T-helper 1 cell (primary cell): Measurements from ENCODE around the gene SLC38A8.
A peak's percentile ranks its signal among the peaks of the same experiment; 100 is the strongest.

Experiments used
- DNase-seq, 5 donors: peaks; one replicate each; pipeline ENCODE4 v3.0.0-alpha.2; 2012 to 2020

Gene SLC38A8

DNA sequence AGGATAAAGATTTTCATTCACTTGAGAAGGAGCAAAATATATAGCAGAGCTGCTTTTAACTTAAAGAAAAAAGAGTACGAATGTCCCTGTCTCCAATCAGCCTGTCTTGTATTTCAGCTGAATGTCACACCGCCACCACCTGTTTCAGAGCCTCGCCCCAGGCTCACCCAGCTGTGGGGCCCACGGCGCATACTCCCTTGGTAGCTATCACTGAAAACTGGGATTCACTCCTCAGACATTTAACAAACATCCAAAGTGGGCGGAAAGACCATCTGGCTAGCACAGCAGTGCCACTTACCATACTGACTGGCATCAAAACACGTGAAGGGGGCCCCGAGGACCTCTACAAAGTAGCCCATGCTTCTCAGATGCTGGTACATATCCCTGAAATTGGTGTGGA lies 25.4 kb upstream of the SLC38A8 start:
- DNase-seq, result no peak

DNA sequence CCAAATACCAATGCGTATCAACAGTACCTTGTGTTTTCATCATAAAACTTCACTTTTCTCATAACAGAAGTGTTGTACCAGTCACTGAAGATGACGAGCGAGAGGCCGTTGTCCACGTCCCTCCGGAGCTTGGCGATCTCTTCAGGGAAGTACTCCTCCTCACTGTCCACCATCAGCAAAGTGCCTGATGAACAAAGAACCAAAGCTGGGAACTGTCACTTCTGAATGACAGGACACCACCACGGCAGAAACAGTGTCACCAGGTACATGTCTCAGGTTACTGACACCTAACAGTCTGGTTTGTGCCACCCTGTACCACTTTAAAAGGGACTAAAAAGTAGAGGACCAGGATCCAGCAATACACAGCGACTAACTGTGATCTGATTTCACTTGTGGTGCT lies 25.0 kb upstream of the SLC38A8 start:
- no peak for DNase-seq

DNA sequence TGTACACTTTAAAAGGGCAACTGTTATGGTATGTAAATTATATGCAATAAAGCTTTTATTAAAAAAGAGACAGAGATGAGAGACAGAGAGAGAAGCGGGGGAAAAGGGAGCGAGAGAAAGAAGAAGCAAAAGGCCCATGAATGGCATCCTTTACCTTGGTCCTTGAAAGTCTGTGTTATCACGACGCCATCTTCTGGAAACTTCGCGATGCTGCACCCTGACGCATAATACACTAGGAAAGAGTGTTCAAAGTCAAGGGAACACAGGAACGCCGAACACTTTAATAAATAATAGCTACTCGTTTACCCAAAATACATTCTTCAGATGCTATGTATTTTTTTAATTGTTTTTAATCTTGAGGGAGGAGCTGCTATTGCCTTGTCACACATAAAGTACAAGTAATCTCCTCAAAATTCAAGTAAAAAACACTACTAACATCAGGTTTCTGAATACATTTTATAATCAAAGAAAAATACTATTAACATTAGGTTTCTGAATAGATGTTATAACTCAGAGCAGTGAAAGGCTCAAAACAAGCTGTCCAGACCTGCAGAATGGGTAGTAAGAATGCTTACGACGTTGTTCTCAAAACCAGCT lies 23.0 kb upstream of the SLC38A8 start:
- peak in 2 of 5 donors; percentile 10 to 16 for DNase-seq

DNA sequence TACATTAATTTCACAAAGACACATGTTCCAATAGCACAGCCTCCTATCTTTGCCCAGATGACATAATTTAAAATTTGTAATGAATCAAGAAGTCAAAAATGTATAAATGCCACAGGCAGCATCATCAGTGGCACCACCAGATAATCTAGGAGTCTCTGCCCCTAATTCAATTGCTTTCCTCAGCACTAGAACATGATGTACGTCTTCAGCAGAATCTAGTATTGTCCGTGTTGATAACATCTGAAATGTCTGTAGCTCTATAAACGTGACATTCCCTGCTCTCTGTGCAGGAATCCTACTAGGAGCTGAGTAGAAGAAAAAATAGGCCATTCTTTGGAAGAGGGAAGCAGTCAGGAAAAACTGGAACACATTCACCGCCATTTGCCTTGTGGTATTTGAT lies 21.4 kb upstream of the SLC38A8 start:
- DNase-seq, result no peak

DNA sequence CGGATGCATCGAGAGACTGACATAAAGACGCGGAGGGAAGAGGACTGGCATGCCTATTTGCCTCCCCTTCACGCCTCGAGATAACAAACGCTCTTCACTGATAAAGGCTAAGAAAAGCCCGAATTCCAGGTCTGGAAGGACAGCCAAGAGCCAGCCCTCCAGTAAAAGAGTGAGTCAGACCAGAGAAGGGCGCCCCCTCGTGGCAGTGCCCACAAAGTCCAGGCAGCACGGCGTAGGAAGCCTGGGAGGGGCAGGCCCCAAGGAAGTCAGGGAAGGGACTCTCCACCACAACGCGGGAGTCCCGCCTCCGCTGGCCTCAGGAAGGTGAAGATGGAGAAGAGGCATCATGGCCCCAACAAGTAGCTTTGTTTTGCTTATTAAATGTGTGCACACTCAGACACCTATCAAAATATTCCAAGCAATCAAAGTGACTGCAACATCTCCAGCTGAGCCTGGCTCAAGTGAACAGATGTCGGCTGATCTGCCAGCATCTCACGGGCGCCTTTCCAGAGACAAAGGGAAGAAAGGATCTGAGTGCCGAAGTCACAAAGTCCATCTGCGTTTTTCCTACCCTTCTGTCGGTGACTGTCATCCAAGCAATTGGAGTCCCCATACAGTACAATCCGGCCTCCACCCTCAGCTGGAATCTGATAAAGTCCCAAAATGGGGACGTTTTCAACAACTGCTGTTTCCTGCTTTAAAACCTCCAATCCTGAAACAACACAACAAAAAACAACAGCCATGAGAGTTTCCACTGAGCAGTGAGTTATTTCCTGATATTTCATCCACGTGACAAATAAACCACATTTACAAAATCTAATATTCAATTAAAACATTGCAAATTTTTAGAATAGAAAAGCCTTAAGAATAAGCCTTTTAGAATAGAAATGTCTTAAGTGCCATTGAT lies 20.4 kb upstream of the SLC38A8 start:
- DNase-seq, result peak; percentile 29 to 58 (median 43)

DNA sequence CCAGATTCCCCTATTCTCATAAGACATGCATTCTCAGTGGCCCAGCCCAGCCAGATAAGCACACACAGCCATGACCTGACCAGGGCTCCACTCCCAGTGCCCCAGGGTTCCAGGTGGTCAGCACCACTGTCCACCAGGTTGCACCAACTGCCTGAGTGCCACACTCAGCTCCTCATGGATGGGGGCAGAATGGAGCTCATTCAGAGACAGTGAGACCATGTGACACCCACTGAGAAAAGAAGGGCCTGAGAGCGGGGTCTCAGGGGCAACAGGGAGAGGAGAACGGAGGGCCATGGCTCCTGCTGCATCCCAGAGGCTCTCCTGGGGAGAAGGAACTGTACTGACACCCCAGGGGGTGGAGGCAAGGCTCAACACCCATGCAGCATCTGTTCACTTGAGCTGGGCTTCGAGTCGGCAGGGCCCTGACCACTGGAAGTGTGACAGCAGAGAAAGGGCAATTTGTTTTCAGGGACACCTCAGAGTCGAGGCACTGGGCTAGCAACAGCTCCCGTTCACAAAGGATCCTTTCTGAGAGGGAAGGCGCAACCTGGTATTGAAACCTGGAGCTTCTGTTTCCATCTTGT lies 18.7 kb upstream of the SLC38A8 start:
- no peak for DNase-seq

DNA sequence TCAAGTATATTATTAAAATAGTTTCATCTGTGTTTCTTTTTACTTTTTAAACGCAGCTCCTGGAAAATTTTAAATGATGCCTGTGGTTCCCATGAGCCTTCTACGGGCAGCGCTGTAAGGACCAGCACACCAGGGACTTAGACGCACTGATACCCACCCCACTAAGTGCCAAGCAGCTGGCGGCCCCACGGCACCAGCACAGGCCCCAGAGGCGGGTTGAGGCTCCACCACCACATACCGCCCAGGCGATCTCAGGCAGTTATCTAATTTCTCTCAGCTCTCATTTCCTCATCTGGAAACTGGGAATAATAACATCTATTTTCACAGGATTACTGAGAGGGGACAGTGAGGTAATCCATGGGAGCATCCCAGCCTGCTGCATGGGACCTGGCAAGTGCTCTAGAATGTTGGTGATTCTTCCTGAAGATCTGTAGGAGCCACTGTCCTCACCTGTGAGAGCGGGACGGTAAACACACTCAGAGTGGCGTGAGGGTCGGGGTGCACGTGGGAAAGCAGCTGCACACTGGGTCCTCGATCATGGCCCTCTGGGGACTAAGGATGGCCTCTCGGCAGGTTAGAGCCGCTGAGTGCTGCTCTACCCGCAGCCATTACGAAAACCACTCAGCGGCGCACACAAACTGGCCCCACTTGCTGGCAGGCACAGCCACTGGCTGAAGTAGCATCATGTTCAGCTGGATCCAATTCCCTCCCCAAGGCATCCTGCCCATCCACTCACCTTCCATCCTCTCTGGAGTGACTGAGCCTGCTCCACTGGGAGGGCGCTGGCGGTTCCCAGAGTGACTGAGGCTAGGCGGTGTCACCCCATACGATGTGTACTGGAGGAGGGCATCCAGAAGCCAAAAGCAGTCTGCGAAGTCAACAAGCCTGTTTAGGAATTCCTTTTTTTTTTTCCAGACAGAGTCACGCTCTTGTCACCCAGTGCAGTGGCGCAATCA lies 17.6 kb upstream of the SLC38A8 start:
- DNase-seq, result no peak

DNA sequence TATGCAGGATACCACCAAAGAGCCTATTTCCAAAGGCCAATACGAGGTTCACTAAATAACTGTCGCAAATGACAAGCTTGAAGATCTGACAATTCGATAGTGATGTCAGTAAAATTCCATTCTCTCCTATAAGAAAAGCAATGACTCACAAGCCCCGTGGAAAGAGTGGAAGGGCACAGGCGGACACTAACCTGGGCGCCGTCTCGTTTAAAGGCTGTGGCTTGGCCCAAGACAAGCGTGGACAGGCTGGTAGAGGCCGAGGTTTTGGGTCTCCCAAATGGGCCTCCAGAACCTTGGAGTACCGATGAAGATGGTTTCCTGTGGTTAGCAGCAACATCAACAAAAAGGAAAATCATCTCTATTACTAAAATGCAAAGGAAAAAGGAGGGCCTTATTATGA lies 16.5 kb upstream of the SLC38A8 start:
- no peak for DNase-seq

DNA sequence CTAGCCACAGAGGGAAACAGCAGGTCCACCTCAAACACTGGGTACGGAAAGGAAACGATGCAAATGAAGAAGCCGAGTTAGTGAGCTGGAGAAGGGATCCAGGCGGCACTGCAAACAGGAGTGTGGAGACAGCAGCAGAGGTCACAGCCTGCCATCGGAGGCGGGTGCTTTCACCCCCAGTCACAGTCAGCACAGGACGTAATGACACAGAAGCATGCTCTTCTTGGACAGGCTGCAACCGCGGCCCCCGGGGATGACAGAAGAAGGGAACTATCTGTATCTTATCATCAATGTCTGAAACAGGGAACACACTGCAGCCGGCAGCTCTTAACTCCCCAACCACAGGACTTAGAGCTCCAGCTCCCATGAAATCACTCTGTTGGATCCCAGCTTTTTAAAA lies 16.1 kb upstream of the SLC38A8 start:
- DNase-seq, result no peak

DNA sequence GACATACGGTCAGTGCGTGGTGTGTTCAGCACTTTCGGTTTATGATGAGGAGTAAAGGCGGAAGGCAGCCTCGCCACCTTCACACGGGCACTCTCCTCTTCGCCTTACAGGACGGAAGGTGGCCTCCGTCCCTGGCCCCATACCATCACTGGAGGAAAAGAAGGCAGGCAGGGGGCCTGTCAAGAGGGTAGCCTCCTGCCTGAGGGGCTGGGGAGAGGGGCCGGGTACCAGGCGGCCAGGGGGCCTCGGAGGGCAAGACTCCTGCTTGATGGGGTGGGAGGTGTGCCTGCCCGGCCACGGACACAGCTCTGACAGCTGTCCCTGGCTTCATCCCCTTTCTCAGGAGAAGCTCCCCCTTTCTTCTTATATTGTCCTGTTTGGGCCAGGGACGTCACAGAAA lies 15.6 kb upstream of the SLC38A8 start:
- DNase-seq, result no peak

DNA sequence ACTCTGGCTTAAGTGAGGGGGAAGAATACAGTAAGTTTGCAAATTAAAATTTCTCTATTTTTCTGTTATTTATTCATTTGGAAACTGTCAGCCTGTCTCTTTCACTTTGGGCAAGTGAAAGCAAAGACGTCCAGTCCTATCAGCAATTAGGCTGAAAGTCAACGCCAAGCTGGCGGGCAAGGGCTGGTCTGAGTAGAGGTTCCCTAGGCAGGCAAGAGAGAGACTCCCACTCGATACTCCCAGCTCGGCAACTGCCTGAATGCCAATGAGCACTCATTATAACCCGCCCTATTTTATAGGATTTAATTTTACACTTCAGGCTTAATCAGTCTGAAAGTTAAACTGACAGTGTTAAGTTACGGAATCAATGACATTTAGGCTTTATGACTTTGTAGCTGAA lies 14.3 kb upstream of the SLC38A8 start:
- DNase-seq, result no peak

DNA sequence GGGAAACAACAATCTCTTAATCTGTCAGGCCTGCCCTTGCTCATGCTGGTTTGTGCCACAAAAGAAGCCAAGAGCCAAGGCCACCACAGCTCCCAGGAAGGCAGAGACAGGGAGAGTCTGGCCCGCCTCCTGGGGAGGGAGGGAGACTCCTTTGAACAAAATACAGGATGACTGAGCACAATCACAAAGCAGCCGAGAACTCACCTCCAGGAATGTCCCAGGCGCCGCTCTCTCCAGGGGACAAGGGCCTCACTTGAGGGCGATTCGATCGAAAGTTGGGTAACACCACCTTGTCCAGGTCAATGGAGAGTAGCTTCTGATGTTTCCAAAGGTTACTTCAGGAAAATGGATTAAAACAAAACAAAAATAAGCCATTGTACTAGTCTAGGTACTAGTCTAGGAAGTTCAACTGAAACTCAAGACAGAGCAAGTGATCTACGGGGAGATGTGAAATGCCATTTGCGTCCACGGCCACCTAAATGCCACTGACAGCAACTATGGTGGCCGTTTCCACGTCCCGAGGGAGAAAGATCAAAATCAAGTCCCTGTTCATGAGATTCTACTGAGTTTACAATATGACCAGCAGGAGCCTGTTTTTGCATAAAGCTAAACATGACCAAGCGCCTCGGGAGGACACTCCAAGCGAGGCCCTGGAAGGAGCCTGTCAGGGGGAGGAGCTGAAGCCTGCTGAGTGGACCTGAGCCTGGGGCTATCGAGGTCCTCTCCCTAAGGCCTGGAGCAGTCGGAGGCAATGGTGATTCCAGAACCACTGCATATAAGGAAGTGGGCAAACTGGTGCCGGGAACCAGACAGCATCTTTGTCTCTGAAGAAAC lies 13.4 kb upstream of the SLC38A8 start:
- DNase-seq, result no peak

DNA sequence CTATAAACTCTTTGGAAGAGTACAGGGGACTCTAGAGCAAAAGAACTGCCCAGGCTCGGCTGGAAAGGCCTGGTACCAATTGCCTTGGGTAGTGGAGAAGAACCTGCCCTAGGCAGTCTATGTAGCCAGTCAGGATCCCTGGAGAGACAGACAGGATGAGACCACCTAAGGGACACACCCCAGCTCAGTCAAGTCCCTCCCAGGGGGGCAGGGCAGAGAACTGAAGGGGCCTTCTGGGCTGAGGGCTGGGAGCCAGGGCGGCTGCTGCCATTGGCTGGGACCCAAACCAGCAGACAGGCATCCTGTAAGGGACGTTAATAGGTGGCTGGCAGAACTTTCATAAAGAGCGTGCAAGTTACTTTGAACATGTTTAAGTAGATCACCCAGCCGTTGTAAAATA lies 12.8 kb upstream of the SLC38A8 start:
- no peak for DNase-seq

DNA sequence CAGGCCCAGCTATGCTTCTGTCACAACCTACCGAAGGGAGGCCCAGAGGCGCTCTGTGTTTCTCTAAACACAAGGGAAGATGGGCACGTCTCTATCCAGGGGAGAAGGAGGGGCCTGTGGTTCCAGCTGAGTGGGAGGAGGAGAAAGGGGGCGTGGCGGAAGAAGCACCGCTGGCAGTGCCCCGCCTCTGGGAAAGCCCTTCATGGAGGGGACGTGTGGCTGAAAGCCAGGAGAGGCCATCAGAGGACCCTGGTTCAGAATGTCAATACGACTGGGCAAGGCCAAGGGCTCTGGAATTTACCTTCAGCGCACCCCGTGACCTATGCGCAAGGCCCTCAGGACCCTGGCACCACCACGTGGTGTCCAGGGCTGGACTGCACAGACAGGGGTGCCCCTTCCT lies 12.3 kb upstream of the SLC38A8 start:
- no peak for DNase-seq

DNA sequence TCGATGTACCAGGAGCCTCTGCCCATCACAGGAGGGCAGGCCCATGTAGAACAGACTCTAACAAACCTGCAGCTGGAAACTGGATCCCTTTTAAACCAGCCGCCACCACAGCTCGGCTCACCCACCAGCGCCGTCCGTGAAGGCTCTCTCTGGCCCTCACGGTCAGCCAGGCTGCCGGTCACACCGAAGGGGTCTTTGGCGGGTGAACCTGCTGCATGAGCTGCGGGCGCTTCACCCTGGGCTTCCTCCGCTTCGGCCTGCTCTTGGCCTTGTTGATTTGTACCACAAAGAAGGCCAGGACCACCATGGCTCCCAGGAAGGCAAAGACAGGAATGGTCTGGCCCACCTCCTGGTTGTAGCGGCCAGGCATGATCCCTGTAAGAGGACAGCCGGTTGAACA lies 11.7 kb upstream of the SLC38A8 start:
- DNase-seq, result no peak

DNA sequence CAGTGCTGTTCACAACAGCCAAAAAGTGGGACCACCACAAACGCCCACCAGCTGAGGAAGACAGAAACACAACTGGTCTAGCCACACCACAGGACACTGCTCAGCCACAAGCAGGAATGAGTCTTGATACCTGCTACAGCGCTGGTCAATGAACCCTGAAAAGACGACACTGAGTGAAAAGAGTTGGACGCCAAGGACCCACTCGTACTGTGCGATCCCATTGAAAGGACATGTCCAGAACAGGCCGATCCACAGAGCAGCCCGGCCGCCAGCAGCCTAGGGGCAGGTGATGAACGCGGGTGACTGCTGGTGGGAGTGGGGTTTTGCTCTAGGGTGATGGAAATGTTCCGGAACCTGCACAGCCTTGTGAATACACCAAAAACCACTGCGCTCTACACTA lies 10.6 kb upstream of the SLC38A8 start:
- DNase-seq, result no peak

DNA sequence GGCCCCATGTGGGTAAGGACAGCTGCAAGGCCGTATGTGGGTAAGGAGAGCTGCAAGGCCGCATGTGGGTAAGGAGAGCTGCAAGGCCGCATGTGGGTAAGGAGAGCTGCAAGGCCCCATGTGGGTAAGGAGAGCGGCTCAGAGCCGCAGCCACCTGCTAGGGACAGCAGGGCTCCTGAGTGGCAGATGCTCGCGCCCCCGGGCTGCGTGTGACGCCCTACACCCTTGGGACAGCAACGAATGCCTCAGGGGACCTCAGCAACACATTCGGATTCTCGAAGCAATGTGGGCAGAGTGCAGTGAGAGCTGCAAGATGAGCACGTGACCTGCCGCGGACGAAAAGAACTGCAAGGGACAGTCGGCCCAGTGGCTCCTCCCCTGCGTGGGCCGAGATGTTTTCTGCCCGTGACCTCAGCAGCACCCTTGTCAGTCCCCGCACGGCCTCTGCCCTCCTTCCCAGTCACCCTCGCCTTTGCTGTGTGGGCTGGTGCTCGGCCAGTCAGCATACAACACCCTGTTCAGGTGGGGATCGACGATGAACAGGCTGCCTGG lies 9.6 kb upstream of the SLC38A8 start:
- no peak for DNase-seq

DNA sequence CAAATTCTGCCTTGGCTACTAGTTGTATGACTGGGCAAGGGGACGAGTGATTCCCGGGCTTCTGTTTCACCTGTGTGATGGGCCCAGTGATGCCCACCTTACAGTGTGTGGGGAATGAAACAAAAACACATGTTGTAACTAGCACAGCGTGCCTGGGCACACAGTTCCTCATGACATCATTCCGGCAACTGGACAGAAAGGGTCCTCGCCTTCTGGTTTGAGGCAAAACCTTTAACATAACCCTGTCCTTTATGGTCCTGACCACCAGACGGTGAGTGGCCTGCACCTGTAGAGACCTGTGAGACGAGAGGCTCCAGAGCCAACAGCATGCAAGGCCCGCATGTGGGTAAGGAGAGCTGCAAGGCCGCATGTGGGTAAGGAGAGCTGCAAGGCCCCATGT lies 7.7 kb upstream of the SLC38A8 start:
- no peak for DNase-seq

DNA sequence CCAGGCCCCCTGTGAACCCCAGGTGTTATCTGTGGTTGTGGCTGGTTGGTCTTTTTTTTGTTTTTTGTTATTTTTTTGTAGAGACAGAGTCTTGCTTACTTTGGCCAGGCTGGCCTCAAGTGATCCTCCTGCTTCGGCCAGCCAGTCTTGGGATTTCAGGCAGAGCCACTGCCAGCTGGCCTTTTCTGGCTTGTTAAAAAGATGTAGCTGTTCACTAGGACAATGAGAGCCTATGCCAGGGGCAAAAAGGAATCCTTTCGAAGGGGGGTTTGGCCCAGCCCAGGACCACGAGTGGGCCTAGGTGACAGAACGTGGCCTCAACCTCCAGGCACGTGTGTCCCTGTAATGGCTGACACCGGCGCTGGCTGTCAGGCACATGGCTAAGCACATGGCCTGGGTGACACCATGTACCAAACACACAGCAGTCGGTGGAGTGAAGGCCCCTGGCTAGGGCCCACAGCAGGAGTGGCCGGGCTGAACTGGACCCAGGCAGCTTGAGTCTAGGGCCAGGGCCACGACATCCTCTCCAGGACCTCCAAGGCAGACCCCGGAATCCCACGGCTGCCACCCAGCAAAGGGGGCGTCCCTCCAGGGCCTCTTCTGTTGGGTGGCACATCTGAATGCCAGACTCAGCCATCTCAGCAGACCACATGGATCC lies 6.9 kb upstream of the SLC38A8 start:
- no peak for DNase-seq

DNA sequence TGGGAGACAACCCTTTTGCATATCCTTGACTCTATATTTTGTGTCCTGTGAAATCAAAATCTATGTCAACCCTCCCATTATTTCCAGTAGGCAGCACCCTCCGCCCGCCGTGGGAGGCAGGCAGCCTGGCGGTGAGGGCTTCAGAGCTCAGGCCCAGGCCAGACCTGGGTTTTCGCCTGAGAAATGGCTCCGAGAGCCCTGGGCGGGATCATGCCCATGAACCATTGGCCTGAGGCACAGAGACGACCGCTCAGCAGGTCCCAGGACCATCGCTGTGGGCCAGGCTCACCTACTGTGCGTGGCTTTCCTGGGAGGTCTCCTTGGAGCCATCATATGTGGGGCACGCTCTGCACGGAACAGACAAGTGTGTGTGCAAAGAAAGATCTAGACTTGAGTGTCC lies 6.3 kb upstream of the SLC38A8 start:
- no peak for DNase-seq

DNA sequence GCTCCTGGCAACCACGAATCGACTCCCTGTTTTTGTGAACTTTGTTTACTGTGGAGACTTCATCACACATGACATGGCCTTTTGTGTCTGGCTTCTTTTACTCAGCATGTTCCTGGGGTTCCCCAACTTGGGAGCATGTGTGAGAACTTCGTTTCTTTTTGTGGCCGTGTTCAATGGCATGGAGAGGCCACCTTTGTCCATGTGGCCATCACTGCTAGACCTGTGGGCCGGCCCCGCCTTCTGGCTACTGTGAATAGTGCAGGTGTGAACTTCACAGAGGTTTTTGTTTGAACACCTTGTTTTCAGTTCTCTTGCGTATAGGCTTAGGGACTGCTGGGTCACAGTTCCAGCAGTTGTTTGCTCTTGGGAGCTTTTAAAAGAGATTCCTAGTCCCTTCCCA lies 5.7 kb upstream of the SLC38A8 start:
- DNase-seq, result no peak
